MM.1S (cell line): Measurements from ENCODE around the gene APBA1.
A peak's percentile ranks its signal among the peaks of the same experiment; 100 is the strongest.

Source experiments
- DNase-seq: peaks from one replicate; pipeline ENCODE4 v3.0.0-alpha.2; 2015
- H2AFZ ChIP-seq: fragments of 300-600 bp; sonication (generic); 2 replicates; pipeline ENCODE4 v1.6.0; 2016; ENCODE audit warnings: antibody characterized with exemption, low read length
- H3F3A ChIP-seq: fragments of 300-600 bp; sonication (generic); 2 replicates; pipeline ENCODE4 v1.6.1; 2016; ENCODE audit warnings: mild to moderate bottlenecking, antibody characterized with exemption, low read length, moderate library complexity, mixed read lengths; ENCODE audit not compliant: insufficient read depth
- H3K27ac ChIP-seq: fragments of 300-600 bp; sonication (generic); 2 replicates; pipeline ENCODE4 v1.5.1; 2016; ENCODE audit warnings: mild to moderate bottlenecking, low read length
- H3K27me3 ChIP-seq: fragments of 300-600 bp; sonication (generic); replicated peaks from 2 replicates; pipeline ENCODE4 v1.6.0; 2016; ENCODE audit warnings: low read length; ENCODE audit not compliant: insufficient read depth
- H3K36me3 ChIP-seq: fragments of 300-600 bp; sonication (generic); replicated peaks from 2 replicates; pipeline ENCODE4 v1.6.1; 2016; ENCODE audit warnings: mild to moderate bottlenecking, low read length, mixed read lengths; ENCODE audit not compliant: insufficient read depth
- H3K4me1 ChIP-seq: fragments of 300-600 bp; sonication (generic); 2 replicates; pipeline ENCODE4 v1.6.1; 2016; ENCODE audit warnings: low read length, mixed read lengths
- H3K4me2 ChIP-seq: fragments of 300-600 bp; sonication (generic); 2 replicates; pipeline ENCODE4 v1.6.0; 2016; ENCODE audit warnings: low read depth, low read length
- H3K4me3 ChIP-seq: fragments of 300-600 bp; sonication (generic); 2 replicates; pipeline ENCODE4 v1.5.1; 2016; ENCODE audit warnings: low read length, mixed read lengths
- H3K79me2 ChIP-seq: fragments of 300-600 bp; sonication (generic); 2 replicates; pipeline ENCODE4 v1.6.1; 2016; ENCODE audit warnings: mixed run types, low read length, mixed read lengths
- H3K9ac ChIP-seq: fragments of 300-600 bp; sonication (generic); 2 replicates; pipeline ENCODE4 v1.6.1; 2016; ENCODE audit warnings: low read length, mixed read lengths
- H3K9me2 ChIP-seq: fragments of 300-600 bp; sonication (generic); replicated peaks from 2 replicates; pipeline ENCODE4 v1.6.1; 2016; ENCODE audit warnings: mild to moderate bottlenecking, low read length, mixed read lengths; ENCODE audit not compliant: insufficient read depth
- H3K9me3 ChIP-seq: fragments of 300-600 bp; sonication (generic); replicated peaks from 2 replicates; pipeline ENCODE4 v1.6.1; 2016; ENCODE audit warnings: mild to moderate bottlenecking, low read length, mixed read lengths; ENCODE audit not compliant: insufficient read depth
- H4K20me1 ChIP-seq: fragments of 300-600 bp; sonication (generic); 2 replicates; pipeline ENCODE4 v1.6.1; 2016; ENCODE audit warnings: mild to moderate bottlenecking, low read length, moderate library complexity, mixed read lengths; ENCODE audit not compliant: insufficient read depth
- CTCF ChIP-seq: fragments of 300-600 bp; sonication (generic); IDR thresholded peaks from 2 replicates; pipeline ENCODE4 v1.5.1; 2016; ENCODE audit warnings: antibody characterized with exemption, low read length, mixed read lengths
- EZH2 ChIP-seq: fragments of 300-600 bp; sonication (generic); optimal IDR thresholded peaks from 2 replicates; pipeline ENCODE3; 2017; ENCODE audit warnings: low read depth, mild to moderate bottlenecking, antibody characterized with exemption, low read length, mixed read lengths
- EZH2phosphoT487 ChIP-seq: fragments of 300-600 bp; sonication (generic); IDR thresholded peaks from 2 replicates; pipeline ENCODE4 v1.6.1; 2018; ENCODE audit warnings: antibody characterized with exemption, low read length

The APBA1 gene

GRCh38 chr9:69579760-69580581 lies 92.2 kb downstream of the APBA1 start:
- peak overlapping the region; percentile 63 for H3K4me2 ChIP-seq
- no peak overlapping the region; the same call in 1 of the 2 replicates for H3K9ac ChIP-seq
- no peaks in the 10 kb centered on the region for H4K20me1 ChIP-seq

GRCh38 chr9:69579032-69579758 lies 93.0 kb downstream of the APBA1 start:
- Histone ChIP-seq H4K20me1 (no peaks in the 10 kb centered on the region), H3K4me3 (no peak overlapping the region), H3K27ac (no peak overlapping the region), H3K27me3 (no peaks in the 10 kb centered on the region), H2AFZ (no peak overlapping the region; the same call in 1 of the 2 replicates), H3K36me3 (no peaks in the 10 kb centered on the region), H3K9ac (no peak overlapping the region), H3K4me1 (peaks cover 47% of the 10 kb centered on the region), H3K4me2 (no peak overlapping the region), H3K9me3 (no peaks in the 10 kb centered on the region), H3F3A (peaks cover 11% of the 10 kb centered on the region), H3K79me2 (no peaks in the 10 kb centered on the region), H3K9me2 (no peaks in the 10 kb centered on the region)
- DNase-seq, result no peak
- TF ChIP-seq EZH2phosphoT487, result no peak
- no peak for TF ChIP-seq CTCF
- TF ChIP-seq EZH2, result no peak

More at GRCh38 chr9:69579760-69580581, 92.2 kb downstream of the APBA1 start:
- Histone ChIP-seq H3K79me2 (no peaks in the 10 kb centered on the region), H3K4me3 (no peak overlapping the region), H3F3A (peaks cover 11% of the 10 kb centered on the region), H3K27me3 (no peaks in the 10 kb centered on the region), H3K27ac (peak overlapping the region; percentile 80), H3K9me3 (no peaks in the 10 kb centered on the region), H3K36me3 (no peaks in the 10 kb centered on the region), H3K4me1 (peaks cover 47% of the 10 kb centered on the region), H3K9me2 (no peaks in the 10 kb centered on the region), H2AFZ (peak overlapping the region; percentile 33)
- no peak for DNase-seq
- TF ChIP-seq CTCF, result no peak
- no peak for TF ChIP-seq EZH2
- no peak for TF ChIP-seq EZH2phosphoT487

- H3K4me3 ChIP-seq, result no peak overlapping the region
- no peaks in the 10 kb centered on the region for H3K36me3 ChIP-seq
- H3K79me2 ChIP-seq, result no peaks in the 10 kb centered on the region
- no peak for TF ChIP-seq EZH2phosphoT487
- no peak for TF ChIP-seq EZH2
- no peak for TF ChIP-seq CTCF
- H4K20me1 ChIP-seq, result no peaks in the 10 kb centered on the region
- no peak overlapping the region for H3K27ac ChIP-seq
- H3K4me1 ChIP-seq, result peaks cover 43% of the 10 kb centered on the region
- no peak overlapping the region for H3K9ac ChIP-seq
- H3K4me2 ChIP-seq, result no peak overlapping the region
- H3K9me3 ChIP-seq, result no peaks in the 10 kb centered on the region
- H3K9me2 ChIP-seq, result no peaks in the 10 kb centered on the region
- DNase-seq, result no peak
- H2AFZ ChIP-seq, result no peak overlapping the region
- H3K27me3 ChIP-seq, result no peaks in the 10 kb centered on the region
- peaks cover 11% of the 10 kb centered on the region for H3F3A ChIP-seq
Measured at GRCh38 chr9:69578026-69578425, 94.1 kb downstream of the APBA1 start.
